Cardiac muscle cell (in vitro differentiated cells and primary cell): ENCODE results near the gene IVNS1ABP. TPM values are rescaled to one million over a fixed set of nuclear protein-coding genes. Genes with fewer than 3 reads are reported as not detected.

ENCODE experiments used
- DNase-seq, 2 donors: peaks; one replicate each; pipeline versions ENCODE4 v3.0.0 to v3.0.0-alpha.2; 2010 to 2017; ENCODE audit warnings: low read depth in 1 of 2, low spot score in 1 of 2
- H3K27ac ChIP-seq: fragments of 200-600 bp; sonication (generic); 2 replicates; pipeline ENCODE4 v1.5.1; 2016
- H3K27me3 ChIP-seq: fragments of 200-600 bp; sonication (generic); 2 replicates; pipeline ENCODE4 v1.6.0; 2016; ENCODE audit warnings: control low read depth
- H3K36me3 ChIP-seq: fragments of 200-600 bp; sonication (generic); 2 replicates; pipeline ENCODE4 v1.5.1; 2016; ENCODE audit warnings: control low read depth
- H3K4me1 ChIP-seq: fragments of 200-600 bp; sonication (generic); 2 replicates; pipeline ENCODE4 v1.8.1; 2017; ENCODE audit warnings: low read depth, mild to moderate bottlenecking, mixed run types
- H3K4me3 ChIP-seq: fragments of 200-600 bp; sonication (generic); 2 replicates; pipeline ENCODE4 v1.5.1; 2016; ENCODE audit warnings: mild to moderate bottlenecking
- H3K9me3 ChIP-seq: fragments of 200-600 bp; sonication (generic); 2 replicates; pipeline ENCODE4 v1.5.1; 2017; ENCODE audit warnings: low read depth, mild to moderate bottlenecking, control low read depth
- polyA plus RNA-seq: library from polyadenylated mRNA; unstranded; fragments of >200 nt; fragmentation: Nextera tagmentation; extraction: Ambion mirVana; gene quantifications from 2 replicates; pipeline ENCODE4 v1.2.1, GENCODE V29; 2016
- total RNA-seq: library from RNA; depleted of rRNA; stranded (reverse); fragments of >200 nt; gene quantifications from 2 replicates; pipeline ENCODE4 v1.2.3, GENCODE V29; 2016
- TF ChIP-seq, protein P1 (sequence below): IDR thresholded peaks from 2 replicates; pipeline ENCODE4 v1.5.1; 2012; ENCODE audit warnings: low read depth, mild to moderate bottlenecking, low read length

Gene IVNS1ABP
- total and polyA plus RNA-seq, 2 experiments from 2014 or later: 48.8 to 49.6 TPM

DNA sequence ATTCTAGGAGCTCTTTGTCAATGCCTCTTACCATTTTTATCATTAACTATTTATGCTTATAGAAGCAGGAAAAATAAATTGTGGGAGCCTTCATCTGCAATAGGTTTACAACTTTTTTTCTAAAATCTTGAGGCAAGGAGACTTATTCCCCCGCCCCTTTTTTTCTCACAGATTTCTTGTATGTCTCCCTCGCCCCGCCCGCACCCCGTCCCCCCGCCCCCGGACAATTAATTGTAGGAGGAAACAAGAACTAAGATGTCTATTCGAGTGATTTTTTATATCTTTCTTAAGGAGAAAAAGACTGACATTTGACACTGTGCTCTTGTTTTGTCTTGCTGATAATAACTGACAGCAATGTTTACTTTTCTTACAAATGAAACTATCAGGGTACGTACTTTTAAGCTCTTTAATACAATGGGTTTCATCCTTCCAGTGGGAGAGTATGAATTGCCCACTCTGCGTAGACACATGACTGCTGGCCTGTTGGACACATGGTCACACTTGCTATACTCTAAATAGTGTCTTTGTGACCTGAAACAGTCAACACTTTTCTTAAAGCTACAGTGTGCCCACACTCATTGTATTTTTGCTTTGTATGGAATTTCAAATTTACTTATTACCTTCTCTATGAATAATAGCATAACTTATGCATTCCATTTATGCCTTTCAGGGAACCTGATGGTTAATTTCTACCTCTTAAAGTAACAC, 1.5 kb upstream of the IVNS1ABP start:
- H3K27ac ChIP-seq: no peak overlapping the region

GRCh38 chr1:185317886-185318310, 855 bp upstream of the IVNS1ABP start:
- Histone ChIP-seq H3K27ac (peak overlapping the region; percentile 71), H3K4me1 (peaks cover 28% of the 10 kb centered on the region)
- DNase-seq: peak; percentile 4 to 27

More for the DNA sequence above, 1.5 kb upstream of the IVNS1ABP start:
- TF ChIP-seq, protein P1, sequence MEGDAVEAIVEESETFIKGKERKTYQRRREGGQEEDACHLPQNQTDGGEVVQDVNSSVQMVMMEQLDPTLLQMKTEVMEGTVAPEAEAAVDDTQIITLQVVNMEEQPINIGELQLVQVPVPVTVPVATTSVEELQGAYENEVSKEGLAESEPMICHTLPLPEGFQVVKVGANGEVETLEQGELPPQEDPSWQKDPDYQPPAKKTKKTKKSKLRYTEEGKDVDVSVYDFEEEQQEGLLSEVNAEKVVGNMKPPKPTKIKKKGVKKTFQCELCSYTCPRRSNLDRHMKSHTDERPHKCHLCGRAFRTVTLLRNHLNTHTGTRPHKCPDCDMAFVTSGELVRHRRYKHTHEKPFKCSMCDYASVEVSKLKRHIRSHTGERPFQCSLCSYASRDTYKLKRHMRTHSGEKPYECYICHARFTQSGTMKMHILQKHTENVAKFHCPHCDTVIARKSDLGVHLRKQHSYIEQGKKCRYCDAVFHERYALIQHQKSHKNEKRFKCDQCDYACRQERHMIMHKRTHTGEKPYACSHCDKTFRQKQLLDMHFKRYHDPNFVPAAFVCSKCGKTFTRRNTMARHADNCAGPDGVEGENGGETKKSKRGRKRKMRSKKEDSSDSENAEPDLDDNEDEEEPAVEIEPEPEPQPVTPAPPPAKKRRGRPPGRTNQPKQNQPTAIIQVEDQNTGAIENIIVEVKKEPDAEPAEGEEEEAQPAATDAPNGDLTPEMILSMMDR: no peak
- no peak overlapping the region for H3K4me3 ChIP-seq
- peaks cover 21% of the 10 kb centered on the region for H3K4me1 ChIP-seq
- DNase-seq: no peak
- H3K9me3 ChIP-seq: no peaks in the 10 kb centered on the region
- H3K27me3 ChIP-seq: no peaks in the 10 kb centered on the region
- no peaks in the 10 kb centered on the region for H3K36me3 ChIP-seq

DNA sequence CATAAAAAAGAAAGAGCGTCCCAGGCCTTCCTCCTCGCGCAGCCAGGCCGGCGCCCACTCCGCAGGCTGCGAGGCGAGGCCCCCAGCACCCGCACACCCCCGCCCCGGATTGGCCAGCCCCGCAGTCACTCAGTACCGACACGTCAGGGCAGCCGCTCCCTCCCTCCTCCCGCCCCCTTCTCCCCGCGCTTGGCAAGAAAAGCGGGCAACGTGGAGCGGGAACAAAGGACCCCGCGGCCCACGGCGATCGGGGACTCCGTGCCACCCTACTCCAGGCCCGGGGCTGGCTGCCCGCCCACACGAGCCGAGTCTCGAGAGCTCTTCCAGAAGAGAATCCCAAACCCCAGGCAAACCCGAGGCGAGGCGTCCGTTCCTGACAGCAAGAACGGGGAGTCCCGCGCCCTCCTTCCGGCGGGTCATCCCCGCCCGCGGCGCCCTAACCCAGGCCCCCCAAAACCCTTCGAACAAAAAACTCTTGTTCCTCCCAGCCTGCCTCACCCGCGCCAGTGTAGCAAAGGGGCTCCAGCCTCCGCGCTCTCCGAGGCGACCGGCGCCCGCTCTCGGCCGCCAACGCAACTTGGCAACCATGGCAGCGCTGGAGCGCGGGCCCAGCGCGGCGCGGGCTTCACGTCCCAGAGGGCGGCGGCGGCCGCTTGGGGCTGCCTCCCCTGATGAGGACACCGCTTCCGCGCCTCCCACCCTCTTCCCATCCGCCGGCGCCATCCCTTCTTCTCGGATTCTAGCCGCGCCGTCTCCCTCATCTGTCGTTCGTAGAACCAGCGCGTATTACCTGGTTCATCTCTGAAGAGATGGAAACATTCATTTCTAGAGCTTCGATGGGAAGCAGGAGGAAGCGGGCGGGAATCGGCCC, 645 bp downstream of the IVNS1ABP start:
- DNase-seq: peak; percentile 91 to 94
- H3K9me3 ChIP-seq: no peaks in the 10 kb centered on the region
- H3K4me1 ChIP-seq: peaks cover 40% of the 10 kb centered on the region
- TF ChIP-seq, protein P1: no peak
- peak overlapping the region; percentile 77 for H3K27ac ChIP-seq
- H3K4me3 ChIP-seq: peak overlapping the region; percentile 58
- no peaks in the 10 kb centered on the region for H3K27me3 ChIP-seq
- no peaks in the 10 kb centered on the region for H3K36me3 ChIP-seq

More at GRCh38 chr1:185317886-185318310, 855 bp upstream of the IVNS1ABP start:
- Histone ChIP-seq H3K4me3 (peak overlapping the region; percentile 58), H3K9me3 (no peaks in the 10 kb centered on the region), H3K27me3 (no peaks in the 10 kb centered on the region), H3K36me3 (no peaks in the 10 kb centered on the region)
- TF ChIP-seq, protein P1: no peak

DNA sequence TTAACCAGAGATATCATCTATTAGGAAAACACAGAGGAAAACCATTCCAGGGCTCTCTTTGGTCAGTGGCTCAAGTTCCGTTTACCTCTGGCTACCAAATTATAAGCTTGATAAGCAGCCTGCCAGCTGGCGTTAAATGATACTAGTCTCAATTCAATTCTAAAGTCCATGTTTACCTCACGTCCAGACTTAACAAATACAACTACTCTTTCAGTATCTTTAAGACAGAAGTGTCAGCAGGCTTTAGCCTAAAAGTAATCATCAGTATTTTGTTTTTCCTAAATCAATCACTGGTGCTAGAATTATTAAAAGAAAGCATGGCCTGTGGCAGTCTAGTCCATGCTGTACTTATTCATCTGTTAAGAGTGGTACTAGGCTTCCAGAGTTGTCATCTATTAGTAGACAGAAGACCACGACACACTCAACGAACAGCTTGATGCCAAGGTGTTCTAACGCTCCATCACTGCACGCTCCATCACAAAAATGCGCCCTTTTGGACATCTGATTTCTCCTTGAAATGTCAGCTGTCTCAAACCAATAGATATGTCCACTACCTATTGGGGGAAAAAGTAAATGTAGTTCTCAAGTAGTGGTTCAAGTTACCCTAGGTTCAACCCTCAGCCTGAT, 1.5 kb downstream of the IVNS1ABP start:
- no peaks in the 10 kb centered on the region for H3K27me3 ChIP-seq
- TF ChIP-seq, protein P1: no peak
- H3K4me3 ChIP-seq: peak overlapping the region; percentile 58
- peaks cover 41% of the 10 kb centered on the region for H3K4me1 ChIP-seq
- H3K9me3 ChIP-seq: no peaks in the 10 kb centered on the region
- DNase-seq: peak in 1 of 2 donors; percentile 21
- H3K27ac ChIP-seq: peak overlapping the region; percentile 77
- H3K36me3 ChIP-seq: no peaks in the 10 kb centered on the region

GRCh38 chr1:185314411-185314810, 2.6 kb downstream of the IVNS1ABP start:
- H3K4me3 ChIP-seq: peak overlapping the region; percentile 58
- peak; percentile 25 to 30 for DNase-seq
- H3K9me3 ChIP-seq: no peaks in the 10 kb centered on the region
- H3K4me1 ChIP-seq: peaks cover 41% of the 10 kb centered on the region
- TF ChIP-seq, protein P1: no peak
- H3K27me3 ChIP-seq: no peaks in the 10 kb centered on the region
- peaks cover 9% of the 10 kb centered on the region for H3K36me3 ChIP-seq
- peak overlapping the region; percentile 57 for H3K27ac ChIP-seq
